H1 (cell line): ENCODE measurements around the gene EN2. TPM values are rescaled to one million over a fixed set of nuclear protein-coding genes. Genes with fewer than 3 reads are reported as not detected.

Experiments used
- ATF3 ChIP-seq: IDR thresholded peaks from 2 replicates; pipeline ENCODE4 v1.6.1; 2011; ENCODE audit warnings: low read depth, mild to moderate bottlenecking, low read length; ENCODE audit not compliant: insufficient read depth
- polyA plus RNA-seq, 7 experiments: library from polyadenylated mRNA; depleted of rRNA in 3 of 7; stranded (reverse) in 5 of 7; unstranded in 2 of 7; fragments of >200 nt in 5 of 7; fragments of 200-250 nt in 2 of 7; gene quantifications; 1 replicate in 5 of 7; 2 replicates in 1 of 7; 4 replicates in 1 of 7; pipeline versions ENCODE4 v1.2.1 to v1.2.3, GENCODE V29; 2011 to 2013; ENCODE audit warnings: missing spikeins in 2 of 7, mixed read lengths in 2 of 7
- total RNA-seq: library from RNA; stranded (reverse); fragmentation: NEBNext Ultra II Directional; extraction: Animal tissue kit (Norgen Biotek cat#: 25700); gene quantifications from 2 replicates; pipeline ENCODE4 v1.2.1, GENCODE V29; 2021

Gene EN2
- total and polyA plus RNA-seq, 2 of the 8 experiments (the other 6 are each of a cell fraction or from before 2014, with no cell fraction given) = not detected

DNA sequence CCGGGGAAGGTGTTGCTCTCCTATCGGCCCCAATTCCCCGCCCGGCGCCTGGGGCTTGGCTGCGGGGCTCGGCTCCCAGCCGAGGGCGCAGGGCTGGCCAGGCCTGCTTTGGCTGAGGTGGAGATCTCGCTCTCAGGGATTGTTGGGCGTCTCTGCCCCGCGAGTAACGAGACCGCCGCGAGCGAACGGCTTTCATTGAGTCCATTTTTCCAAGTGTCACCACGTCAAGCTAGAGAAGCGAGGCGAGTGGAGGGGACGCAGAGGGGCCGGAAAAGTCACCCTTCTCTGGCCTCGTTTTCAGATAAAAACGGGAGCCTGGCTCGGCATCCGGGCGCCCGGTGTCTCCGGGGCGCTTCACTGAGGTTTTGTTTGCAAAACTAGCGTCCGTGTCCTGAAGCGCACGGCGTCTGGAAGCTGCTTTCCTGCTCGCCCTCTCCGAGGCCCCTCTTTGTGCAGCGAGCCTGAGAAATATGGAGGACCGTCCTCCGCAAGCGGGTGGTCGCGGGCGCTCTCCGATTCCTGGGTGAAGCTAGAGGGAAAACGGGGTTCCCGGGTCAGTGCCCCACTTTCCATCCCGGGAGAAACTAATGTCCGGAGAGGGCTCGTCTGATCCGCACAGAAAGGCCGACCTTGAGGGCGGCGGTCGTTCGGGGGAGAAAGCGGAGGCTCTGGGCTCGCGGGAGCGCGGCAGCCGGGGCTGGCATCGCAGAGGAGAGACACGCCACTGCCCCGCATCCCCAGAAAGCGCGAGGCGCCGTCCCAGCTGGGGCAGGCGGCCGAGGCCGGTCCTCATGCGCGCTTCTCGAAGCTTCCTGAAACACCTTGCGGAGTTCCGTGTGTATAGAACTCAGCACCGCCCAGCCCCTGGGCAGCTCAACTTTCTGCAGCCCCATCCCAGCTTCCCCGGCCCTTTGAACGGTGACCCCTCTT is 3.5 kb upstream of the EN2 start (continued):
- no peak for TF ChIP-seq ATF3
